Esophagus muscularis mucosa (tissue), 3 donors: ENCODE measurements around the gene WDR27.

ENCODE experiments used
- POLR2A ChIP-seq: fragments of 450-650 bp; IDR thresholded peaks from one replicate; pipeline ENCODE4 v1.6.1; 2017; ENCODE audit warnings: antibody characterized with exemption, moderate library complexity, mild to moderate bottlenecking, low read depth
- TF ChIP-seq, protein P1 (sequence below), 3 experiments: fragments of 200-600 bp in 2 of 3; fragments of 450-650 bp in 1 of 3; sonication (generic) in 2 of 3; IDR thresholded peaks; one replicate each; pipeline ENCODE4 v1.5.1; 2017 to 2019; ENCODE audit warnings: antibody characterized with exemption in 3 of 3, mild to moderate bottlenecking in 2 of 3, moderate library complexity in 1 of 3

DNA sequence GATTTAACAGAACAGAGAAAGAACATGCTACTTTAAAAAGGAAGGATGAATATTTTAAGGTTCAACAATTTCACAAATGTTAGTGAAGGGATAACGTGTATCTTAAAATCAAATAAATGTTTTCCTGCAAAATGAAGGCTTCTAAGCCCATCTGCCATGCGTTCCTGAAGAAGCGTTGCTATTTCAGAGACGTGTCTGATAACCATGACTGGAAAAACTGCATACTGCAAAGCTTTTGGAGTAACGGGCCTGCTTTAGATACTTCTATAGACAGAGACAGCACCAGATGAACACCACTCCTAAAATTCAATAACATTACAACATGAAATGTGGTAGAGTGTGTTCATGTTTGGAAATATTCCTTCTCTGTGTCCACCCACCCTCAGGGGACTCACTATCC, 126.0 kb downstream of the WDR27 start:
- TF ChIP-seq, protein P1, sequence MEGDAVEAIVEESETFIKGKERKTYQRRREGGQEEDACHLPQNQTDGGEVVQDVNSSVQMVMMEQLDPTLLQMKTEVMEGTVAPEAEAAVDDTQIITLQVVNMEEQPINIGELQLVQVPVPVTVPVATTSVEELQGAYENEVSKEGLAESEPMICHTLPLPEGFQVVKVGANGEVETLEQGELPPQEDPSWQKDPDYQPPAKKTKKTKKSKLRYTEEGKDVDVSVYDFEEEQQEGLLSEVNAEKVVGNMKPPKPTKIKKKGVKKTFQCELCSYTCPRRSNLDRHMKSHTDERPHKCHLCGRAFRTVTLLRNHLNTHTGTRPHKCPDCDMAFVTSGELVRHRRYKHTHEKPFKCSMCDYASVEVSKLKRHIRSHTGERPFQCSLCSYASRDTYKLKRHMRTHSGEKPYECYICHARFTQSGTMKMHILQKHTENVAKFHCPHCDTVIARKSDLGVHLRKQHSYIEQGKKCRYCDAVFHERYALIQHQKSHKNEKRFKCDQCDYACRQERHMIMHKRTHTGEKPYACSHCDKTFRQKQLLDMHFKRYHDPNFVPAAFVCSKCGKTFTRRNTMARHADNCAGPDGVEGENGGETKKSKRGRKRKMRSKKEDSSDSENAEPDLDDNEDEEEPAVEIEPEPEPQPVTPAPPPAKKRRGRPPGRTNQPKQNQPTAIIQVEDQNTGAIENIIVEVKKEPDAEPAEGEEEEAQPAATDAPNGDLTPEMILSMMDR (IDR thresholded peaks at IDR 0.05) = no peak
- TF ChIP-seq POLR2A = no peak
